H54 (cell line): Measurements from ENCODE around the gene TGFB2.

Experiments
- DNase-seq: peaks from one replicate; pipeline ENCODE4 v3.0.0; 2011; ENCODE audit warnings: low spot score, mixed read lengths; ENCODE audit not compliant: insufficient read length
- FAIRE-seq: peaks from 3 replicates; lab custom pipeline; 2011; peaks lifted over from hg19 to GRCh38; lab: Jason Lieb, UNC
- POLR2A ChIP-seq: IDR thresholded peaks from 2 replicates; pipeline ENCODE4 v1.6.1; 2011; ENCODE audit warnings: low read depth, mild to moderate bottlenecking, low read length

The TGFB2 gene

DNA sequence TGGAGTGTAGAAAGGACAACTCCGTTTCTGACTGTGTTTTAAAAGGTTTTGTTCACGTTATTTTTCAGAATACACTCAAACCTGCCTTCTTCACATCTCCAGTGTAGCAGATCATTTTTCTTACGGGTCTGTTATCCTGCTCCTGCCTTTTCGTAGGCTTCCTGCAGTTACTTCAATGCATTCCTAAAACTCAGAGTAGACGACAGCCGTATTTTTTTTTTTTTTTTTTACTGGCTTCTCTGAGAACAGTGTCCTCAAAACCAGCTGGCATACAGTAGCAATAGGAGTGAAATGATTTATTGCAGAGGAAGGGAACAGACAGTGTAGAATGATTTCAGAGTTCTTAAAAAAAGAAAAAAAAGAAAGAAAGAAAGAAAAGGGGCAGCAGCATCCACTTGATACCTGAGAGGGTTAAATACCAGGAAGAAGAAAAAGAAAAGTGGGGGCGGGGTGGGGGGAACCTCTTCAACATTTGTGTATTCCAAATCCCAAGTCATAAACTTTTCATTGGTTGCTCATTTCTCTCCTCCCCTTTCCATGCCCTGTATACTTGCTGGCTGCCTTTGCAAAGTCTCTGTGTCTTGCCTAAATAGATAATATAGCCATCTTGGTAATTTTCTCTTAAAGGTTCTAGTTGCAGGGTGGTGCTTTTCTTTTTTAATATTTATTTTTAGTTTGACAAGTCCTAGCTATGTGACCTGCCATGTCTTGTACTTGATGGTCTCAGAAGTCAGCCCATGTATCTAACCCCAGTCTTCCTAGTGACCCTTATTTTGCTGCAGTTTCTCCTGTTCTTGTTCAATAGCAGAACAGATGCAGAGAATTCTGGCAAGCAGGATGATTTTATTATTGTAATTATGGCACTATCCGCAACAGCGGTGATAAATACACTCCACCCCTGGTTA is 2.8 kb downstream of the TGFB2 start:
- TF ChIP-seq POLR2A, result no peak
- DNase-seq (no peak), FAIRE-seq (no peak)

DNA sequence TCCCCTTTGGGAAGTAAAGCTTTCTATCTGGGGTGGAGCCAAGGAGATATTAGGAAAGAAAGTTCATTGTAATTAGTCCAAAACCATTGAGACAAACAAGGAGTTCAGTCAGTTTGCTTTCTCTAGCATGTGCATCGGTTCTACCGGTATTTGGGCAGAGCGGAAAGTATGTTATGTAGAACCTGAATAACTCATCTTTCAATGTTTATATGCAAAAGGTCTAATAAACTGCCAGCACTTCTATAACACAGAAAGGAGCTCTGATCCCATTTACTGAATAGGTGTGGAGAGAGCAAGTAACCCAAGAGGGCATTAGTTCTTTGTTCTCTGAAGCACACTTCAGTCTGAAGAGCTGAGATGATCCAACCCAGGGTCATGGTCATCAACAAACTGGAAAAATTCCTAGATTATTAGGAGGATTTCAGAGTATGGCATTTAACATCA is 3.5 kb downstream of the TGFB2 start:
- FAIRE-seq, result no peak
- no peak for TF ChIP-seq POLR2A

DNA sequence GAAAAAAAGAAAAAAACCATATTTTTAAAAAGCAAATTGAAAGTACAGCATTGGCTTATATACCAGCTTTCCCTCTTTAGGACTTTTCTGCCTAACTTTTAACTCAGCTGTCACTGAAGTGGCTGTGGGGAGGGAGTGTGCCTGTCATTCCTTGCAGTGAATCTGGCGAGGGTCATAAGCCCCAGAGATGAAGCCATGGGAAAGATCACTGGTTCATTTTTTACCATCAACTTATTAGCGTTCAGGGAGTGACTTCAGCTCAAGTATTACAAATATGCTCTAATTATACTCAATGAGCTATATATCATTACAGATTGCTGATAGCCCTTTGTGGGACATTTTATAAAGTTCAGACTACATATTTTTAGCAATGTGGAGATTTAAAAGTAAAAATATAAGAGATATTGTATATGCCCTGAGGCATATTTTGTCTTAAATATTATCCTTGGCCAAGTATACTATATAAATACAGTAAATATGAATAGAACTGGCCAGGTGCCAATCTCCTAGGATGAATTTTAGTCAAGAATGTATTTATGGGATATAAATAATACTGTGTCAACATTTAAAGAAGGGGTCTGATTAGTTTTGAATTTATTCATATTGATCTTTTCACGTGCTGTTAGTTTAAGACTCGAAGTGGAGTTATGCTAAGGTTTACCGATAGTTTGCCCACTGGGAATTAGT is 4.4 kb downstream of the TGFB2 start:
- no peak for DNase-seq
- TF ChIP-seq POLR2A, result no peak
- no peak for FAIRE-seq

More for the DNA sequence above, 3.5 kb downstream of the TGFB2 start:
- no peak for DNase-seq

GRCh38 chr1:218350035-218350525 is 4.9 kb downstream of the TGFB2 start:
- no peak for FAIRE-seq
- no peak for DNase-seq
- no peak for TF ChIP-seq POLR2A

DNA sequence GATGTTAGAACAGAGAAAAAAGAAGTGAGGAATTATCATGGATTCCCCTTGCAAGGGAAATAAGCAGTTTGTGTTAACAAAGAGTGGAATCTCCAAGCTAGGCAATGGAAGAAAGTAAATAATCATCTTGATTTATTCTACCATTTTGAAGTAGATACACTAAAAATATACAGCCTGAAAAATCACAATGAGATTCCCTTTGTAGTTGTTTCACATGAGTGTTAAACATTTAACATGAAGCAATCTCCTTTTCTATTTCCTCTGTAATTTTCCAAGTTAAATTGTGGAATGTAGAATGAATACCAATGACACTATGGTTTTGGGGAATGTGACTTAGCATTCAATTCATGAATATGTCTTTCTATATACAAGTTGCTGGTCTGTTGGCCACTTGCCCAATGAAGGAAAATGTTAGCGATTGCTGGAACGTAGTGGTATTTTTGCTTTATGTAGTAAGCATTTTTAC is 5.7 kb downstream of the TGFB2 start:
- FAIRE-seq (no peak), DNase-seq (no peak)
- TF ChIP-seq POLR2A, result no peak

- FAIRE-seq (no peak), DNase-seq (no peak)
- no peak for TF ChIP-seq POLR2A
These were observed 6.4 kb downstream of the TGFB2 start for GRCh38 chr1:218351391-218352074.

DNA sequence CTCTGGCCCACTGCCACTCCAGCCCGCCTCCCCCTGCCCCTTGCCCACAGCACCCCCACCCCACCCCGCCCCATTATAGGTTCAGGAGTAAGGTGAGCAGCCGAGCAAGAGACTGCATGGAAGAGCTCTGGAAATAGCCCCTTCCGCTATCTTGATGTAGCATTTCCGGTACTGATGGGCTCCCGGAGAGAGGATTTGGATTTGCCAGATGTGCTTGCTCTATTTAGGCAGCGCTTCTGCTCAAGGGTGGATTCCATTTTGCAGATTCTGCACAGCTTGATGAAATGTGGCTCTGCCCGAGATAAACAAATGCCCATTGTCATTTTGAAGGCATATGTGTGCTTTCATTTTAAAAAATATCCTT is 6.9 kb downstream of the TGFB2 start:
- no peak for TF ChIP-seq POLR2A
- FAIRE-seq (no peak), DNase-seq (no peak)

- DNase-seq (no peak), FAIRE-seq (no peak)
- no peak for TF ChIP-seq POLR2A
These were observed 8.5 kb downstream of the TGFB2 start for GRCh38 chr1:218353656-218354055.

DNA sequence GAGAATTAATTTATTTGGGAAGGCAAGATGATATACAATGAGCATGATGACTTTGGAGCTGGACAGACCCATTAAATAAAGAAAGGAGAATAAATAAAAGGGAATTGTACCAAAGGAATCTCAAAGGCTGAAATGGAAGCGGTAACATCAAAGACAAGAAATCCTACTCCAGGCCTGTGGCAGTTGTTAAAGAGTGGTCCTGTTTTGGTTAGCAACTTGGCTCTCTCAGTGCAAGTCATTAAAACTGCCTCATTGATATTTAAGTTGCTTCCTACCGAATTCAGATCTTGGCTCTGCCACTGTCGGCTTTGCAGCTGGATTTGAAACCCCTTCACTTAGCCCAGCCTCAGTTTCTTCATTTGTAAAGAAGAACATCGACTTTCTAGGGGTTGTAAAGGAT is 10.1 kb downstream of the TGFB2 start:
- DNase-seq, result no peak
- no peak for TF ChIP-seq POLR2A
- FAIRE-seq, result no peak

DNA sequence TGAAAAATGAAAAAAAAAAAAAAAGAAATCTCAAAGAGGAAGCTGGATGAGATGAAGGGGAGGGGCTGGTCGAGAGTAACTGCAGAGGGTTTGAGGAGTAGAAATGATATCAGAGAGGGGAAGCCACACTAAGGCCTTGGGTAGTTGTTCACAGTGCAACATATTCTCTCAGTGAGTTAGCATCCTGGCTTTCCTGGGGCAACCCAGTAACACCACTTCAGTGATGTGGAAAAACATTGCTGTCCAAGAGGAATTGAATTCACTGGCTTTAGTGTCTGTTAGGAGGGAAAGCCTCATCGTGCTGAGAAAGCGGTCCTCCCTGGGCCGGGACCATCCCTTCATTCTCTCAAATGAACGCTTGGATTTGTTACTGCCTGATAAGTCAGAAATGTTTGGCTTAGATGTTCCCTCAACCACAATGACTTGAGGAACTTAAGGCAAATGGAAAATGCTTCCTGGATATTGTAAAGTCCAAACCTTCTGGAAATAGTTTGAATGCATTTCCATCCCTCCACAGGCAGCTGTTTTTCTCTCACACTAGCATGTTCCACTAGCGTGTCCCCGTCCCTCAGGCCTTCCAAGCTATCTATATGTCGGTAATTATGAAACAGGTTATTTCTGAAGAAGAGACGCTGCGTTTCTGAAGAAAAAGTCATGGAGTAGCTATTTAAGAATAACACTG is 12.2 kb downstream of the TGFB2 start:
- DNase-seq (no peak), FAIRE-seq (no peak)
- TF ChIP-seq POLR2A, result no peak

DNA sequence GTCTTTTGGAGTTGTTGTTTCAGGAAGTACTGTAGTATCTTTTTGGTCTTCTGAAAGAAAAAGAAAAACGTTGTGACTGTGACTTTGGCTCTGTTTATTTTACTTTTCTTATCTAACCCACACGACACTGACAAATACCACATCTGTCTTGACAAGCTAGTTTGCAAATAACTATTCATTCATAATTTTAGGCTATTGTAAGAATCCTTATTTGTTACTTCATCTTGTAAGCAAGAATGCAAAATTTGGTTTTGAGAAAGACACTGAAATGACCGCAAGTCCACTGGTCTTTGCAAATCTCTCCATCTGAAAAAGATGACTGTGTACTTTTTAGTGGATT is 12.7 kb downstream of the TGFB2 start:
- DNase-seq, result no peak
- no peak for TF ChIP-seq POLR2A

DNA sequence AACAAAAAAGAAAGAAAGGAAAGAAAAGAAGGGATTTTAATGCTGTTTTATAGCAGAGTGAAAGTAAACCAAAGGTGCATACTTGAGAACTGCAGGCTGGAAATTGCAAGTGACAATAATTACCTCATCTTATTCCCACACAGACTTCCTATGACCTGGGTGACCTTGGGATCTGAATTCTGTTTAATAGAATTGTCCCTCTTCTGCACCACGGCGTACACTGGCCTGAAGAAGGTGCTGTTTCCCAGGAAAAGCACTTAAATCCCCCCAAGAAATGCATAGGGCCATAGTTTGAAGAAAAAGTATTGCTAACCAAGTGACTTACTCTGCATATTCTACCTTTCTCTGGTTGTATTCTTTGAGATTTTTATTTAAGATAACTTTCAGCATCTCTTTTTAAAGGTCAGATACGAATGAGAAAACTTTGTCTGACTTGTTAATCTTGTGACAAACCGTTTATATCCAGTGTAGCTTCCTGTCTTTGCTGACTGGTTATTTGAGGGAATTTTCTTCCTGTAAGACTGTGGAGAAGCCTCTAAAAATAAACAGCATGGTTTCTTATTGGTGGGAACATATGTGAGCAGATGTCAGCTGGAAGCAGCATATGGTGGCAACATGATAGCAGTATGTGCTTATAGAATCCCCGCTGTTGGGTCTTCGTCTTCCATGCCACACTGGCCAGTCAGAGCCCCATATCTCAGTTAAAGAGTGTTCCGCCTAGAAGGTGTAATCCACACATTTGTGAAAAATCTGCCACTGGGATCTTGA is 16.3 kb downstream of the TGFB2 start:
- FAIRE-seq (no peak), DNase-seq (no peak)
- TF ChIP-seq POLR2A, result no peak

More for the DNA sequence above, 12.7 kb downstream of the TGFB2 start:
- FAIRE-seq, result no peak

- DNase-seq (no peak), FAIRE-seq (no peak)
- no peak for TF ChIP-seq POLR2A
These were observed 17.4 kb downstream of the TGFB2 start for GRCh38 chr1:218362418-218363076.
